ENCODE measurements around the gene CD109. TPM values are rescaled to one million over a fixed set of nuclear protein-coding genes. Genes with fewer than 3 reads are reported as not detected.

CD109 gene
- 3.7 to 4.3 TPM (median 3.8 TPM) in 3 replicates for total RNA-seq

DNA sequence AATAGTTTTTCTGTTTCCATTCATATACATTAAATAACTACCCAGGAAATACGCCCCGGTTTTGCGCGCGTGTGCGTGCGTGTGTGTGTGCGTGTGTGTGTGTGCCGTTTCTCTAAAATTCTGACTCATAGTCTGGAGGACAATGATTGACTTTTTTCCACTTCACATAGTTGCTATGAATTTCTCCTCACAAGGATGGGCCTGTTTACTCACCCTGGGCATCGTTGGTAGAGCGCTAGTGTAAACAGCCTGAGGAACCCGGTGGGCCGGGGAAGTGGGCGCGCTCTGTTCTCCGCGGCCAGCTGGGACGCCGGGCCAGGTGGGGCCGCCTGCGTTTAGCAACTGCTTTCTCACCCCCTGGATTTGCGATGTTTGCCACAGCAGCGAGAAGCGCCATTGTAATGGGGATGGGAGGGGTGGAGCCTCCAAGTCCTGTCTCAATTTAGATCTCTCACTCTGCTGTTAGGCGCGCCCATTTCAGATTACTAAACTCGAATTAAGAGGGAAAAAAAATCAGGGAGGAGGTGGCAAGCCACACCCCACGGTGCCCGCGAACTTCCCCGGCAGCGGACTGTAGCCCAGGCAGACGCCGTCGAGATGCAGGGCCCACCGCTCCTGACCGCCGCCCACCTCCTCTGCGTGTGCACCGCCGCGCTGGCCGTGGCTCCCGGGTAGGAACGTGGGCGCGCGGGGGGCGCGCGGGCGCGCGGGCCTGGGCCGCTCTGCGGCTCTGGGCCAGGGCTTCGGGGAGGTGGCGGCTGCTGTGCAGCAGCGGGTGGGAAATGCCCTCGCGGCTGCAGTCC is at the start of gene CD109:
CD109 (plus strand) TSS at position 585 of the 803 bp plus-strand sequence; CDS start at position 598, 13 bp downstream.
- DNase-seq (ENCODE audit: low spot score in 2 of 2, unreplicated experiment in 2 of 2), result peak; percentile 46 to 67
- H3K36me3 Mint-ChIP-seq, result no peaks in the 10 kb centered on the region
- peak within 1 kb of the TSS; percentile 82 for H3K4me3 Mint-ChIP-seq
- TF ChIP-seq, protein P1, sequence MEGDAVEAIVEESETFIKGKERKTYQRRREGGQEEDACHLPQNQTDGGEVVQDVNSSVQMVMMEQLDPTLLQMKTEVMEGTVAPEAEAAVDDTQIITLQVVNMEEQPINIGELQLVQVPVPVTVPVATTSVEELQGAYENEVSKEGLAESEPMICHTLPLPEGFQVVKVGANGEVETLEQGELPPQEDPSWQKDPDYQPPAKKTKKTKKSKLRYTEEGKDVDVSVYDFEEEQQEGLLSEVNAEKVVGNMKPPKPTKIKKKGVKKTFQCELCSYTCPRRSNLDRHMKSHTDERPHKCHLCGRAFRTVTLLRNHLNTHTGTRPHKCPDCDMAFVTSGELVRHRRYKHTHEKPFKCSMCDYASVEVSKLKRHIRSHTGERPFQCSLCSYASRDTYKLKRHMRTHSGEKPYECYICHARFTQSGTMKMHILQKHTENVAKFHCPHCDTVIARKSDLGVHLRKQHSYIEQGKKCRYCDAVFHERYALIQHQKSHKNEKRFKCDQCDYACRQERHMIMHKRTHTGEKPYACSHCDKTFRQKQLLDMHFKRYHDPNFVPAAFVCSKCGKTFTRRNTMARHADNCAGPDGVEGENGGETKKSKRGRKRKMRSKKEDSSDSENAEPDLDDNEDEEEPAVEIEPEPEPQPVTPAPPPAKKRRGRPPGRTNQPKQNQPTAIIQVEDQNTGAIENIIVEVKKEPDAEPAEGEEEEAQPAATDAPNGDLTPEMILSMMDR (IDR thresholded peaks at IDR 0.05; ENCODE audit: unreplicated experiment), result no peak
- H3K27me3 Mint-ChIP-seq (ENCODE audit: low read depth), result no peaks in the 10 kb centered on the region
- H3K9me3 Mint-ChIP-seq, result peaks cover 4% of the 10 kb centered on the region
- peaks cover 11% of the 10 kb centered on the region for H3K4me1 Mint-ChIP-seq
- H3K27ac Mint-ChIP-seq, result peak within 1 kb of the TSS; percentile 44

DNA sequence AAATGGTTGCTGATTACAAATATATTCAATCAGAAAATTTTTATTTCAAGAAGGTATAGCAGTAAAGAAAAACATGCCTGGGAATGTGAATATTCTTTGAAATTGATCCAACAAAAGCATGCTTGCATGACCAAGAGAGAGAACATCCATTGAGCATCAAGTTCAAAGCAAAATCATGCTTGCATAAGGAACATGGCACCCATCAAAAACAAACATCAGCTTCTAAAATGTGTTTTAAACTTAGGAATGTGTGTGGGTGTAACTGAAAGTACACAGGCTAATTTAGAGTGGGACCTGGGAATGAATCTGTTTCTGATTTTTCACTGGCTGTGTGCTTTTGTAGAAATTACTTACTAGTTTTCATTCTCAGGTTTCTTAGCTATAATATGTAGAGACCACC is 47.8 kb upstream of the CD109 start:
- no peaks in the 10 kb centered on the region for H3K27me3 Mint-ChIP-seq (ENCODE audit: low read depth)
- peaks cover 3% of the 10 kb centered on the region for H3K36me3 Mint-ChIP-seq
- H3K4me3 Mint-ChIP-seq, result no peak overlapping the region
- TF ChIP-seq, protein P1 (IDR thresholded peaks at IDR 0.05; ENCODE audit: unreplicated experiment), result no peak
- no peak for DNase-seq (ENCODE audit: low spot score in 2 of 2, unreplicated experiment in 2 of 2)
- H3K27ac Mint-ChIP-seq, result no peak overlapping the region
- no peaks in the 10 kb centered on the region for H3K9me3 Mint-ChIP-seq
- H3K4me1 Mint-ChIP-seq, result peaks cover 29% of the 10 kb centered on the region

DNA sequence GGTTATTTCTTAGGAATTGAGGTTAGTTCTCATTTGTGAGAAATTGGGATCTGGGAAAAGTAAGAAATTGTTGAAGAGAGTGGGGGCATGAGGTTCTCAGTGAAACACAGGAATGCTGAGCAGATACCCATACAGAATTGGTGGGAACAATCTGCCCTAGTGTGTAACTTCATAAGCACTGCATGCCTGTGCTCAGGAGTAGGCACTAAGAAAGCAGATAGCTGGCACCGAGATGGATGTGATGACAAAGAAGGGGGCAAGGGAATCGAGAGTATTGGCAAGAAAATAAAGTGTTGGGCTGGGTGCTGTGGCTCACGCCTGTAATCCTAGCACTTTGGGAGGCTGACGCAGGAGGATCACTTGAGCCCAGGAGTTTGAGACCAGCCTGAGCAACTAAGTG is 46.2 kb upstream of the CD109 start:
- no peak overlapping the region for H3K4me3 Mint-ChIP-seq
- H3K9me3 Mint-ChIP-seq, result no peaks in the 10 kb centered on the region
- no peak for DNase-seq (ENCODE audit: low spot score in 2 of 2, unreplicated experiment in 2 of 2)
- TF ChIP-seq, protein P1 (IDR thresholded peaks at IDR 0.05; ENCODE audit: unreplicated experiment), result no peak
- no peaks in the 10 kb centered on the region for H3K27me3 Mint-ChIP-seq (ENCODE audit: low read depth)
- peaks cover 32% of the 10 kb centered on the region for H3K4me1 Mint-ChIP-seq
- no peak overlapping the region for H3K27ac Mint-ChIP-seq
- H3K36me3 Mint-ChIP-seq, result peaks cover 3% of the 10 kb centered on the region

DNA sequence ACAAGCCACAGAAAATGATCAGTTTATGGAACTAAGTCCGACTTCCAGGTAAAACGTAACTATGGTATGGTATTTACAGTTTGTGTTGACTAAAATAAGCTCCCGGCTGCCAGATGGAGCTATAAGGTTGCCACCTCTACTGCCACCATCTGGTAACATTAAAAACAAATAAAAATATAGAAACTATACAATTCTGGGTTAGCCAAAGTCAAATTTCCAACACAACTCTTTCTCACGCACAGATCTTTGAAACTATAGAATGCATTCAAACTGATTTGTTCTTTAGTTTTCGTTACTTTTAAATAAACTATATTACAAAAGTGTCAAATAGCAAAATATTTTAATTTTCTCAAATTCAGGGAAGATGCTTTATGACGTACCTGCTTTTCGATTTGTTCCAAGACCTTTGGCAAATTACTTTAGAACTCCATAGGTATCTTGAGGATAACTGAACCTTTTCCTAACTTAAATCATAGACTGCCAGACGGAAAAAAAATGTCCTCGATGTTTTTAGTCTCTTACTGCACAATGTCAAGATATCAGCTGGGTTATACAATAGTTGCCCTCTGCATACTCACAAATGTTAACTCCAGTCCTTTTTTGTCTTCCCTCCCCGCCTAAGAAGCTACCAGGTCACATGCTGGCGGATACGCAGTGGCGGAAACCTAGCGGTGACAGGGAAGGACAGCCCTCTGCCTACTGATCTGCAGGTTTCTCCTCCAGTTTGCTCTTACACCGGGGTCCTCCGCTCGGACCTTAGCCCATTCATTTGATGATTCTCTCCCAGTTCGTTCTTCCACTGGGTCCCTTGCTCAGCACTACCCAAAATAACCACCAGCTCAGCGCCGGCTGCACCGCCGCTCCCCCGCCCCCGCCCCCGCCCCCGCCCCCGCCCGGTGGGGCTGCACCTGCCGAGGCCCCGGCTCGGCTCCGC is 43.1 kb upstream of the CD109 start:
- Mint-ChIP-seq H3K9me3 (no peaks in the 10 kb centered on the region), H3K27me3 (ENCODE audit: low read depth) (no peaks in the 10 kb centered on the region)

More for the DNA sequence above, 43.1 kb upstream of the CD109 start:
- TF ChIP-seq, protein P1 (IDR thresholded peaks at IDR 0.05; ENCODE audit: unreplicated experiment), result no peak
- Mint-ChIP-seq H3K27ac (peak overlapping the region; percentile 74), H3K4me3 (peak overlapping the region; percentile 81), H3K36me3 (peaks cover 3% of the 10 kb centered on the region), H3K4me1 (peaks cover 25% of the 10 kb centered on the region)
- peak in 1 of 2 experiments; percentile 48 for DNase-seq (ENCODE audit: low spot score in 2 of 2, unreplicated experiment in 2 of 2)

Data from mesothelial cell of epicardium (in vitro differentiated cells).